AG09319 (cell line): ENCODE measurements around the gene OOSP1.

Experiments used
- DNase-seq: peaks from one replicate; pipeline ENCODE4 v3.0.0-alpha.2; 2010; ENCODE audit warnings: low read depth; ENCODE audit errors: extremely low read depth
- TF ChIP-seq, protein P1 (sequence below): IDR thresholded peaks from 2 replicates; pipeline ENCODE4 v1.5.1; 2011; ENCODE audit warnings: low read depth, mild to moderate bottlenecking, inconsistent platforms, low read length, moderate library complexity

Gene OOSP1

DNA sequence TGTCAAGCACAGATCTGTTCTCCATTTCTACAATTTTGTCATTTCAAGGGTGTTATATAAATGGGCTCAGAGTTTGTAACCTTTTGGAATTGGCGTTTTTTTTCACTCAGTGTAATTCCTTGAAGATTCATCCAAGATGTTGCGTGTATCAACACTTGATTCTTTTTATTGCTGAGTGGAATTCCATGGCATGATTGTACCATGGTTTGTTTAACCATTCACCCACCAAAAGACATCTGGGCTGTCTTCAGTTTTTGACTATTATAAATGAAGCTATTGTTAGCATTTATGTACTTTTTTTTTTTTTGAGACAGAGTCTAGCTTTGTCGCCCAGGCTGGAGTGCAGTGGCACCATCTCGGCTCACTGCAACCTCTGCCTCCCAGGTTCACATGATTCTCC is 2.9 kb downstream of the OOSP1 start:
- TF ChIP-seq, protein P1, sequence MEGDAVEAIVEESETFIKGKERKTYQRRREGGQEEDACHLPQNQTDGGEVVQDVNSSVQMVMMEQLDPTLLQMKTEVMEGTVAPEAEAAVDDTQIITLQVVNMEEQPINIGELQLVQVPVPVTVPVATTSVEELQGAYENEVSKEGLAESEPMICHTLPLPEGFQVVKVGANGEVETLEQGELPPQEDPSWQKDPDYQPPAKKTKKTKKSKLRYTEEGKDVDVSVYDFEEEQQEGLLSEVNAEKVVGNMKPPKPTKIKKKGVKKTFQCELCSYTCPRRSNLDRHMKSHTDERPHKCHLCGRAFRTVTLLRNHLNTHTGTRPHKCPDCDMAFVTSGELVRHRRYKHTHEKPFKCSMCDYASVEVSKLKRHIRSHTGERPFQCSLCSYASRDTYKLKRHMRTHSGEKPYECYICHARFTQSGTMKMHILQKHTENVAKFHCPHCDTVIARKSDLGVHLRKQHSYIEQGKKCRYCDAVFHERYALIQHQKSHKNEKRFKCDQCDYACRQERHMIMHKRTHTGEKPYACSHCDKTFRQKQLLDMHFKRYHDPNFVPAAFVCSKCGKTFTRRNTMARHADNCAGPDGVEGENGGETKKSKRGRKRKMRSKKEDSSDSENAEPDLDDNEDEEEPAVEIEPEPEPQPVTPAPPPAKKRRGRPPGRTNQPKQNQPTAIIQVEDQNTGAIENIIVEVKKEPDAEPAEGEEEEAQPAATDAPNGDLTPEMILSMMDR, result no peak

DNA sequence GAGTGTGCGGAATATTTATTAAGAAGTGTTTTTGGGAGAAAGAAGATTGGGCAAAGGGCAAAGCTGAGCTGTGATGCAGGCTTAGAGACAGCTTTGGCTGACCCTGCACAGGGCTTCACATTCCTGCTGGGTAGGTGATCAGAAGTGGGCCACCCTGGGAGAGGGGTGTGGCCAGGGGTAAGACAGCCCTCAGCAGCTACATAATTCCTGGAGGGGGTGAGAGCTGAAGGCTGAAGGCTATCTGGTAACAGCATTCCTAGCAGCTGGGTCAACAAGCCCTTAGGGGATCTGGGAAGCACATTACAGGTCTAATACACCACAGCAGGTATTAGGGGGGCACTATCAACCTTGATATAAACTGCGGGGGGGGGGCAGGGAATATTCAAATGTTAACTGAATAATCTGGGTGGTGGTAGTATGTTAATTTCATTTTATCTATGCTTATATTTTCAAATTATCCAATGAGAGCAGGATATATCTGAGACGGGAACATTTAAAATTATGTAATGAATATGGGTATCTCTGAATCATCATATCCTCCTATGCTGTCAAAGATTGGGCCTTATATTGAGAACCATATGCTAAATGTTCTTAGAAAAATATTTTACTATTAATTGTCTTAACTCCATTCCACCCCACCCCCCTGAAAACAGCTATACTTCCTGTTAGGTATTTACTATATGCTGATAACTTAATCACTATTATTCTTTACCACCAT is 5.9 kb downstream of the OOSP1 start:
- DNase-seq, result no peak
- TF ChIP-seq, protein P1, result no peak

More for the DNA sequence above, 2.9 kb downstream of the OOSP1 start:
- no peak for DNase-seq

DNA sequence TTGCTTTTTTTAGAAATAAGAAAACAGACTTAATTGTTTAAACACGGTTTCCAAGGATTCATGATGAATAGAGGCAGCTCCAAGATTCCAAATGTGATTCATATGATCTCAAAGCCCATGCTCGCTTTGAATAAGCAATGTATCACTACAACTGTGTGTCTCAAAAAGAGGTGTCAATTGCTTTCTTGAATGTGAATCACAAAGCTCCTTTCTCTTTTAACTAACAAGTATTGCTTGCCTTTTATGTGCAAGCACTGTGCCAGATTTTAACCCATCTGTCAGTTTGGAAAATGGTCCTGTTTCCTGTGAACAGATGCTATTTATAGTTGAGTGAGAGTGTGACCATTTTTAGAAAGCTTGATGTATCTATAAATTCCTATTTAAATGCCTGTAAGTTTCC is 6.5 kb downstream of the OOSP1 start:
- TF ChIP-seq, protein P1, result no peak
- DNase-seq, result no peak

DNA sequence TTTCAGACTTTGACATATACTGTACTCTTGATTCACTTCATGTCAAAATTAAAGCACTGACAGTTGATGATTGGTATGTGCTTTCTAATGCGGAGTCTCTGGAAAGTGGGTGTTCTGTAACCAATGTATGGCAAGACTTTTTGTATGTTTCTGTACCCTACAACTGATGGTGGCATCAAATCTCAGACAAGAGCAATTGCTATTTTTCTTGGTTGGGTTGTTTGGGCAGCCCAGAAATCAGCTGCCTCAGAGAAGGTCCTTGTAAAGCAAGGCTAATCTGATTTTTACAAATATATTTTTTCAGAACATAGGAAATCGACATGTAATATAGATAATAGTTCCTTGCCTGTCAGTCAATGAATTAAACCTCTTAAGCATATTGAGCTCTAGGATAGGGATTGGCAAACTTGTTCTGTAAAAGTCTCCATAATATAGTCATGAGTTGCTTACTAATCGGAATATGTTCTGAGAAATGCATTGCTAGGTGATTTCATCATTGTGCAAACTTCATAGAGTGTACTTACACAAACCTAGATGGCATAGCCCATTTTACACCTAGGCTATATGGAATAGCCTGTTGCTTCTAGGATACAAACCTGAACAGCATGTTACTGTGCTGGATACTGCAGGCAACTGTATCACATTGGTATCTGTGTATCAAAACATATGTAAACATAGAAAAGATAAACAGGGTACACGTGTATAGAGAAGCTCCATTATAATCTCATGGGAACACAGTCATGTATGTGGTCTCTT is 15.4 kb downstream of the OOSP1 start:
- TF ChIP-seq, protein P1, result no peak
- no peak for DNase-seq

DNA sequence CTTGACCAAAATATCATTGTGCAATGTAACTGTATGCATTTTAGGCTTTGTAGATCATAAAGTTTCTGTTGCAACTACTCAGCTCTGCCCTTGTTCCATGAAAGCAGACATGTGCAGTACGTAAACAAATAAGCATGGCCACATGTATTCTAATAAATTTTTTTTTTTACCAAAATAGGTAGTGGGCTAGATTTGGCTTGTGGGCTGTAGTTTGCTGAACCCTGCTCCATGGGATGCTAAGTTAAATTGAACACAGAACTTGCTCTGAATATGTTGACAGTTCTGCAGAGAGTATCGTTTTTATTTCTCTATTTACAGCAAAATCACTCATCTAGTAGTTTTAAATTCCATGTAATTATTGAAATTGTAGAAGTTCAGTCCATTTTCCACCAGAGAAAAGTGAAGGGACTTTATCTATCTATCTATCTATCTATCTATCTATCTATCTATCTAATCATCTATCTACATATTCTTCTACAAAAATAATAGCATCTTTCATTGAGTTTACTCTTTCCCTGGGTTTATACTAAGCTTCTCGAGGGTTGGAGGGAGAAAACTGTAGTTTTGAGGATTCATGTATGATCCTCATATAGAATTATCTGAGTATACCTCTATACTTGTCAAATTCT is 16.1 kb downstream of the OOSP1 start:
- TF ChIP-seq, protein P1, result no peak
- DNase-seq, result no peak

DNA sequence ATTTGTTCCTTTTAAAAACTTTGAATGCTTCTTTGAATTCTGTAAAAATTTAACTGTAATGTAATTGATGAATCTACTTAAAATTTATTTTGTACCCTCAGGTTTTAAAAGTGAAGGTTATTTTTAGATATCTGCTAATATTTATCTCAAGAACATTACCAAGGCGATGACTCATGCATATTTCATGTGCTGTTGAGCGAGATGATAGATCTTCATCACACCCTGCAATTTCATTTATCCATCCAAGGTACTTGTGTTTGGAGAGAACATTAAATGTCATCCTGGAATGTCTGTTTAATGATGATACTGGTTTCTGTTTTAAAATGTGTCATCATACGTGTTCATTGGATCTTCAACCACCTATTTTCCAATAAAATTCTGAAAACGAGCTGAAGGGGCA is 18.9 kb downstream of the OOSP1 start:
- TF ChIP-seq, protein P1, result no peak
- DNase-seq, result no peak
